MCF 10A (cell line): ENCODE data around the gene ME3. TPM values are rescaled to one million over a fixed set of nuclear protein-coding genes. Genes with fewer than 3 reads are reported as not detected.

Experiments used
- BruUV-seq: library from RNA; stranded (reverse); fragments of 400-500 nt; replicated peaks from 2 replicates; lab custom pipeline; 2021; lab: Mats Ljungman, UMichigan
- CTCF ChIA-PET: fragments of 300-600 bp; sonication (Branson Sonifier 250); formaldehyde crosslinking; extraction: SDS; loops from one replicate; lab custom pipeline; 2021; ENCODE audit warnings: antibody characterized with exemption, inconsistent platforms; lab: Yijun Ruan, JAX
- POLR2A ChIA-PET: fragments of 300-600, 350-650 bp; sonication (Branson Sonifier 250); formaldehyde crosslinking; extraction: SDS; loops from one replicate; lab custom pipeline; 2020; ENCODE audit warnings: antibody characterized with exemption, inconsistent platforms; lab: Yijun Ruan, JAX
- DNase-seq: peaks from one replicate; pipeline ENCODE4 v3.0.0-alpha.2; 2018; ENCODE audit not compliant: unreplicated experiment
- H3K27ac Mint-ChIP-seq: one replicate; pipeline ENCODE4 v1.8.0; 2022; ENCODE audit warnings: mild to moderate bottlenecking, low read depth, mixed read lengths; ENCODE audit not compliant: unreplicated experiment
- H3K27me3 Mint-ChIP-seq: one replicate; pipeline ENCODE4 v1.8.0; 2022; ENCODE audit warnings: mixed read lengths; ENCODE audit not compliant: insufficient read depth, unreplicated experiment
- H3K36me3 Mint-ChIP-seq: one replicate; pipeline ENCODE4 v1.8.0; 2022; ENCODE audit warnings: mild to moderate bottlenecking, moderate library complexity, mixed read lengths; ENCODE audit not compliant: insufficient read depth, unreplicated experiment
- H3K4me1 Mint-ChIP-seq: one replicate; pipeline ENCODE4 v1.8.0; 2022; ENCODE audit warnings: mixed read lengths; ENCODE audit not compliant: insufficient read depth, unreplicated experiment
- H3K4me3 Mint-ChIP-seq: one replicate; pipeline ENCODE4 v1.8.0; 2022; ENCODE audit warnings: mild to moderate bottlenecking, moderate library complexity, mixed read lengths; ENCODE audit not compliant: unreplicated experiment
- H3K9me3 Mint-ChIP-seq: one replicate; pipeline ENCODE4 v1.8.0; 2022; ENCODE audit warnings: mixed read lengths; ENCODE audit not compliant: unreplicated experiment
- intact Hi-C: fragments of 100-400 bp; cut with micrococcal nuclease; formaldehyde crosslinking; loops from 2 replicates; pipeline ENCODE4 v1.14.1; 2022
- total RNA-seq: library from RNA; stranded (reverse); gene quantifications from 2 replicates; pipeline ENCODE4 v1.2.3, GENCODE V29; 2022
- TF ChIP-seq, protein P1 (sequence below): fragments of 200-600 bp; IDR thresholded peaks from one replicate; pipeline ENCODE4 v1.8.0; 2022; ENCODE audit warnings: antibody characterized with exemption, mild to moderate bottlenecking; ENCODE audit not compliant: unreplicated experiment

ME3 gene
- total RNA-seq, 1 experiment from 2014 or later: not detected

DNA sequence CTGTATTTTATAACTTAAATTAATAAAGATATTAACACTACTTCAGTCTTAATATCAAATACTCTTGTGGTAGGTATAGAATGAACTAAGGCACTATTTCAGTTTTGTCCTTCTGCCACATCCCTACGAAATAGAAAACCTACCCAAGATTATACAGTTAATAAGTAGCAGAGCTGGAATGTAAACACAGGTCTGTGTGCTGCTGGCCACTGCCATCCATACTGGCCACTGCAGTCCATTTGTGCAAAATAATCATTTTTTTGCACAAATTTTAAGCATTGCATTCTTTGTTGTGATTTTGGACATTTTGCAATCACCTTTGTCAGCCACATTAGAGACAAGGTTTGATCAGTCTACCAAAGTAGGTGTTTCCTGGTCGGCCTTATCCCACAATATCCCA is 91.9 kb downstream of the ME3 start:
- TF ChIP-seq, protein P1, sequence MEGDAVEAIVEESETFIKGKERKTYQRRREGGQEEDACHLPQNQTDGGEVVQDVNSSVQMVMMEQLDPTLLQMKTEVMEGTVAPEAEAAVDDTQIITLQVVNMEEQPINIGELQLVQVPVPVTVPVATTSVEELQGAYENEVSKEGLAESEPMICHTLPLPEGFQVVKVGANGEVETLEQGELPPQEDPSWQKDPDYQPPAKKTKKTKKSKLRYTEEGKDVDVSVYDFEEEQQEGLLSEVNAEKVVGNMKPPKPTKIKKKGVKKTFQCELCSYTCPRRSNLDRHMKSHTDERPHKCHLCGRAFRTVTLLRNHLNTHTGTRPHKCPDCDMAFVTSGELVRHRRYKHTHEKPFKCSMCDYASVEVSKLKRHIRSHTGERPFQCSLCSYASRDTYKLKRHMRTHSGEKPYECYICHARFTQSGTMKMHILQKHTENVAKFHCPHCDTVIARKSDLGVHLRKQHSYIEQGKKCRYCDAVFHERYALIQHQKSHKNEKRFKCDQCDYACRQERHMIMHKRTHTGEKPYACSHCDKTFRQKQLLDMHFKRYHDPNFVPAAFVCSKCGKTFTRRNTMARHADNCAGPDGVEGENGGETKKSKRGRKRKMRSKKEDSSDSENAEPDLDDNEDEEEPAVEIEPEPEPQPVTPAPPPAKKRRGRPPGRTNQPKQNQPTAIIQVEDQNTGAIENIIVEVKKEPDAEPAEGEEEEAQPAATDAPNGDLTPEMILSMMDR: no peak
- no peak overlapping the region for H3K27ac Mint-ChIP-seq
- intact Hi-C loops: no loop called here
- DNase-seq: no peak
- ChIA-PET CTCF (interaction anchor here (1.1 to 2.0 kb wide), 3 partner anchors 10 to 125 kb away, joined by 3 to 5 read pairs (median 3); no protein-coding TSS in a partner anchor), POLR2A (no interaction called here)
- peaks cover 20% of the 10 kb centered on the region for H3K4me1 Mint-ChIP-seq
- no TSS peak for BruUV-seq
- H3K27me3 Mint-ChIP-seq: no peaks in the 10 kb centered on the region
- no peaks in the 10 kb centered on the region for H3K36me3 Mint-ChIP-seq
- no peak overlapping the region for H3K4me3 Mint-ChIP-seq
- no peaks in the 10 kb centered on the region for H3K9me3 Mint-ChIP-seq

DNA sequence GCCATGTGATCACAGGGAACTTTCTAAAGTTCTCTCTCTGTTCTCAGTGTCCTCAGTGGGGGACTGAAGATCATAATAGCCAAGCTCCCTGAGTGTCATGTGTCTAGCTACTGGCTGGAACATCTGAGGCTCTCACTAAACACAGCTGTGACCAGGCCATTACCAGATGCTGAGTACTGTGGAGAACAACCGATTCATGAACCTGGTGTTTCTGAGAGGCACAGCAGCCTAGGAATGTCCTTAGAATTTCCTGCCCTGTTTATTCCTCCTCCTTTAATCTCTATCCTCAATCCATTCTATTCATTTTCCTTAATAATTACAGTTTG is 93.0 kb downstream of the ME3 start:
- Mint-ChIP-seq H3K4me1 (peaks cover 22% of the 10 kb centered on the region), H3K4me3 (no peak overlapping the region), H3K27me3 (no peaks in the 10 kb centered on the region), H3K9me3 (no peaks in the 10 kb centered on the region), H3K27ac (no peak overlapping the region), H3K36me3 (no peaks in the 10 kb centered on the region)
- TF ChIP-seq, protein P1: no peak
- intact Hi-C loops: loop anchor here (5.0 kb wide), 1 partner anchor 67 kb away; no protein-coding TSS in a partner anchor
- ChIA-PET POLR2A (no interaction called here), CTCF (interaction anchor here (0.7 to 2.0 kb wide), 3 partner anchors 11 to 122 kb away, joined by 3 to 5 read pairs (median 3); no protein-coding TSS in a partner anchor)
- no TSS peak for BruUV-seq
- no peak for DNase-seq

DNA sequence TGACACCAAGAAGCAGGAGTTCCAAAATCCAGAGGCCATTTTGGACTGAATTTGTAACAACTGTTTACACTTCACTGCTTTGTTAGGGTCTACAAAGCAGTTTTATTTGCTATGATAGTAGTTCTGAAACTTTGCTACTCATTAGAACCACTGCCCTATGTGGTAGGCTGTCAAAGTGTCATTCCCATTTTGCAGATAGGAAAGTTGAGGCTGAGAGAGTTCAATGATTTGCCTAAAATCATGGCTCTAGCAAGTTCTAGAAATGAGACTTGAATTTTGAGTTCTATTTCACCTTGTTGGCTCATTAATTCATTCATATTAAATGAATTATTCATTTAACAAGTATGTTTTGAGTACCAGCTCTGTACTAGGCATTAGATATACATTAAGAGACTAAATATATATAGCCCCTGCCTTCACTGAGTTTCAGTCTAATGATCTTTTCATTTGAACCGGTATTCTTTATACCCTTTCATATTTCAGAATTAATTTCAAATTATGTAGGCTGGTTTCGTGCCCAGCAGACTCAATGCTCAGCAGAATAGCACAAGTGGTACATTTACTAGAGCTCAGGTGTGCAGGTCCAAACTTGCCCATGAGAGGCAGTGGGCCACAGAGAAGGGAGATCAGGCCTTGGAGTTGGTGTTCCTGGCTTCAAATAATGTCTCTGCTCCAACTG is 93.5 kb downstream of the ME3 start:
- intact Hi-C loops: loop anchor here (5.0 kb wide), 1 partner anchor 67 kb away; no protein-coding TSS in a partner anchor
- Mint-ChIP-seq H3K36me3 (no peaks in the 10 kb centered on the region), H3K27ac (no peak overlapping the region), H3K9me3 (no peaks in the 10 kb centered on the region), H3K4me3 (no peak overlapping the region), H3K4me1 (peaks cover 22% of the 10 kb centered on the region), H3K27me3 (no peaks in the 10 kb centered on the region)
- ChIA-PET POLR2A (interaction anchor here (1.1 kb wide), 1 partner anchor 16 kb away, joined by 3 read pairs; no protein-coding TSS in a partner anchor), CTCF (interaction anchor here (0.6 to 2.0 kb wide), 5 partner anchors 9 to 122 kb away, joined by 3 to 5 read pairs (median 3); no protein-coding TSS in a partner anchor)
- BruUV-seq: no TSS peak
- TF ChIP-seq, protein P1: no peak
- DNase-seq: no peak
